DND-41 (cell line): Measurements from ENCODE around the gene MEGF11.

ENCODE experiments used
- ATAC-seq: fragments of 200-7000 bp; cut with Tn5 transposase; 3 replicates; pipeline ENCODE4 v1.9.1; 2021; ENCODE audit warnings: low read depth; ENCODE audit not compliant: insufficient read depth
- DNase-seq: peaks from one replicate; pipeline ENCODE4 v3.0.0-alpha.2; 2020
- H2AFZ ChIP-seq: 2 replicates; pipeline ENCODE4 v1.6.0; 2012; ENCODE audit warnings: low read depth, low read length
- H3K27ac ChIP-seq: 2 replicates; pipeline ENCODE4 v1.5.1; 2012; ENCODE audit warnings: low read length, inconsistent platforms
- H3K27me3 ChIP-seq: fragments of 200-600 bp; sonication (generic); 2 replicates; pipeline ENCODE4 v1.6.0; 2012; ENCODE audit warnings: low read length, mild to moderate bottlenecking, inconsistent platforms; ENCODE audit not compliant: insufficient read depth, poor library complexity
- H3K36me3 ChIP-seq: 2 replicates; pipeline ENCODE4 v1.5.1; 2012; ENCODE audit warnings: low read length, inconsistent platforms; ENCODE audit not compliant: insufficient read depth
- H3K4me1 ChIP-seq: 2 replicates; pipeline ENCODE4 v1.5.1; 2012; ENCODE audit warnings: mild to moderate bottlenecking, low read length; ENCODE audit not compliant: insufficient read depth
- H3K4me2 ChIP-seq: 2 replicates; pipeline ENCODE4 v1.6.0; 2012; ENCODE audit warnings: mild to moderate bottlenecking, moderate library complexity, low read length, inconsistent platforms; ENCODE audit not compliant: insufficient read depth
- H3K4me3 ChIP-seq, 2 experiments: fragments of 200-600 bp in 1 of 2; shearing (Covaris generic) in 1 of 2; 2 replicates each; pipeline ENCODE4 v1.5.1; 2012 to 2016; ENCODE audit warnings: inconsistent platforms in 2 of 2, low read length in 2 of 2, mild to moderate bottlenecking in 2 of 2, low read depth in 1 of 2, moderate library complexity in 1 of 2
- H3K79me2 ChIP-seq: 2 replicates; pipeline ENCODE4 v1.6.0; 2012; ENCODE audit warnings: low read length, inconsistent platforms; ENCODE audit not compliant: insufficient read depth
- H3K9ac ChIP-seq: 2 replicates; pipeline ENCODE4 v1.6.0; 2012; ENCODE audit warnings: low read depth, mild to moderate bottlenecking, inconsistent platforms, low read length, moderate library complexity
- H3K9me3 ChIP-seq: 2 replicates; pipeline ENCODE4 v1.5.1; 2012; ENCODE audit warnings: low read length, moderate library complexity, mild to moderate bottlenecking, inconsistent platforms; ENCODE audit not compliant: insufficient read depth, severe bottlenecking
- H4K20me1 ChIP-seq: 2 replicates; pipeline ENCODE4 v1.6.0; 2012; ENCODE audit warnings: low read length; ENCODE audit not compliant: insufficient read depth
- EZH2 ChIP-seq: IDR thresholded peaks from 3 replicates; pipeline ENCODE4 v1.6.1; 2012; ENCODE audit warnings: borderline replicate concordance, low read depth, mild to moderate bottlenecking, moderate library complexity, low read length, inconsistent platforms; ENCODE audit not compliant: severe bottlenecking
- TF ChIP-seq, protein P1 (sequence below): IDR thresholded peaks from 2 replicates; pipeline ENCODE4 v1.5.1; 2012; ENCODE audit warnings: borderline replicate concordance, low read length, moderate library complexity, mild to moderate bottlenecking; ENCODE audit not compliant: poor library complexity, severe bottlenecking; ENCODE audit errors: extremely low read depth

The MEGF11 gene

DNA sequence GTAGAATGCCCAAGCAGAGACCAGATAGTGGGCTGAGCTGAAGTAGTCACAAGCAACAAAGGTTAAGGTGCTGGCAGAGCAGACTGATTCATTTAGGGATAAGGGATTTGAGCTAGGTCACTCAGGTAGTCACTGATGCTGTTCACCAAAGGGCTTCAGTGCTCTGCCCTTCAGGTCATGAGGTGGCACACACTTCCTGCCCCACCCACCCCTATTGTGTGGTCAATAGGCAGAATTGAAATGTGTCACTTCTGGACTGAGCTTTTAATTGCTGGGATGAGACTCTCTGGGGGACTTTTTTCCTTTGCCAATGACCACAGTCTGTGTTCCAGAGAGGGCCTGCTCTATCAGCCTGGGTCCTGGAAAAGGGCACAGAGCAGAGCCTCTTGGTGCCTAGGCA lies 37.0 kb upstream of the MEGF11 start:
- no peak overlapping the region for H2AFZ ChIP-seq
- TF ChIP-seq, protein P1, sequence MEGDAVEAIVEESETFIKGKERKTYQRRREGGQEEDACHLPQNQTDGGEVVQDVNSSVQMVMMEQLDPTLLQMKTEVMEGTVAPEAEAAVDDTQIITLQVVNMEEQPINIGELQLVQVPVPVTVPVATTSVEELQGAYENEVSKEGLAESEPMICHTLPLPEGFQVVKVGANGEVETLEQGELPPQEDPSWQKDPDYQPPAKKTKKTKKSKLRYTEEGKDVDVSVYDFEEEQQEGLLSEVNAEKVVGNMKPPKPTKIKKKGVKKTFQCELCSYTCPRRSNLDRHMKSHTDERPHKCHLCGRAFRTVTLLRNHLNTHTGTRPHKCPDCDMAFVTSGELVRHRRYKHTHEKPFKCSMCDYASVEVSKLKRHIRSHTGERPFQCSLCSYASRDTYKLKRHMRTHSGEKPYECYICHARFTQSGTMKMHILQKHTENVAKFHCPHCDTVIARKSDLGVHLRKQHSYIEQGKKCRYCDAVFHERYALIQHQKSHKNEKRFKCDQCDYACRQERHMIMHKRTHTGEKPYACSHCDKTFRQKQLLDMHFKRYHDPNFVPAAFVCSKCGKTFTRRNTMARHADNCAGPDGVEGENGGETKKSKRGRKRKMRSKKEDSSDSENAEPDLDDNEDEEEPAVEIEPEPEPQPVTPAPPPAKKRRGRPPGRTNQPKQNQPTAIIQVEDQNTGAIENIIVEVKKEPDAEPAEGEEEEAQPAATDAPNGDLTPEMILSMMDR, result no peak
- no peak for TF ChIP-seq EZH2
- no peak overlapping the region for H3K9ac ChIP-seq
- H3K27me3 ChIP-seq, result no peaks in the 10 kb centered on the region
- H3K9me3 ChIP-seq, result no peaks in the 10 kb centered on the region
- H3K36me3 ChIP-seq, result no peaks in the 10 kb centered on the region
- peaks cover 29% of the 10 kb centered on the region for H3K4me1 ChIP-seq
- H3K79me2 ChIP-seq, result peaks cover 38% of the 10 kb centered on the region
- no peak overlapping the region for H3K4me2 ChIP-seq
- no peak overlapping the region for H3K27ac ChIP-seq
- no peak for ATAC-seq
- H4K20me1 ChIP-seq, result no peaks in the 10 kb centered on the region
- H3K4me3 ChIP-seq, result no peak overlapping the region
- DNase-seq, result no peak

DNA sequence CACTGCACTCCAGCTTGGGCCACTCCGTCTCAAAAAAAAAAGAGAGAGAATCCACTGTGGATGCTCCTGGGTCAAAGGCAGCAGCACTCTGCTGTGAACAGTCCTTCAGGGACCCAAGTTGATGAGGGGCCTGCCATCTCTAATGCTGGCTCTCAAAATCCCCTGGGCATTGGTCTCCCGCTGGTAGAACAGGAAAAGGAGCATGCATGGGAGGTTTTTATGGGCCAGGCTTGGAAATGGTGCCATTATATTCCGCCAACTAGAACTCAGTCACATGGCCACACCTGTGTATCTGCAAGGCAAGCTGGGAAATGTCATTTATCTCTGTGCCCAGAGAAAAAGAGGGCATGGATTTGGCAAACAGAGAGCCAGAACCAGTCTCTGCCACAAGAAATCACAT lies 36.5 kb upstream of the MEGF11 start:
- Histone ChIP-seq H3K27me3 (no peaks in the 10 kb centered on the region), H3K27ac (no peak overlapping the region), H3K9me3 (no peaks in the 10 kb centered on the region), H3K4me1 (peaks cover 24% of the 10 kb centered on the region), H3K79me2 (peaks cover 33% of the 10 kb centered on the region), H3K4me2 (no peak overlapping the region), H3K4me3 (no peak overlapping the region), H2AFZ (no peak overlapping the region), H3K36me3 (no peaks in the 10 kb centered on the region), H4K20me1 (no peaks in the 10 kb centered on the region), H3K9ac (no peak overlapping the region)
- TF ChIP-seq, protein P1, result no peak
- TF ChIP-seq EZH2, result no peak
- no peak for DNase-seq
- ATAC-seq, result no peak

DNA sequence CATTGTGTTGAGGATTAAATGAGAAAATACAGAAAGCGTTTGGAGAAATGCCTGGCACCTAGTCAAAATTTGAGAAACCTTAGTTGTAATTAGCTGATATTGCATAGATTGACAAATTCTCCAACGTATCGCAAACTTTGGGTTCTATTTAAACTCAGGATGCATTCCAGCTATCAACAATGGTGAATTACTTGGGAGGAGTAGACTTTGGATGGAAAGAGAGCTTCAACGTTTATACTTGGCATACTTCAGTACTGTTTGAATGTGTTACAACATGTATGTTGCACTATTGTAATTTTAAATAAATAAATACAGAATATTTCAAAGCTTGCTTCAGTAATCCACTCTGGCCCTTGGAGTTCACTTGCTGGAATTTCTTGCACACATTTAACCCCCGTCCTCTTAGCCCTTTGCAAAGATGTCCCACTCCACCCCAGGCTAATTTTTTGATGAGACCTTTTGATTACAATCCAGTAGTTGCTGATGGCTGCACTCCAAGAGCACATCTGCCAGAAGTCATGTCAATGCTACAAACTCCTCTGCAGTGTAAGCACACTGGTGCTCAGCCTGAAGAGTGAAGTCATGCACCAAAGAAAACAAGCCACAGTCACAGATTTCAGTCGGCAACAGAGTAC lies 35.1 kb upstream of the MEGF11 start:
- Histone ChIP-seq H2AFZ (no peak overlapping the region), H3K4me3 (no peak overlapping the region), H3K4me1 (peaks cover 14% of the 10 kb centered on the region), H3K27me3 (no peaks in the 10 kb centered on the region), H3K27ac (no peak overlapping the region), H3K9me3 (no peaks in the 10 kb centered on the region), H3K9ac (no peak overlapping the region), H4K20me1 (no peaks in the 10 kb centered on the region), H3K36me3 (no peaks in the 10 kb centered on the region), H3K4me2 (no peak overlapping the region), H3K79me2 (peaks cover 20% of the 10 kb centered on the region)
- DNase-seq (no peak), ATAC-seq (no peak)
- TF ChIP-seq, protein P1, result no peak
- no peak for TF ChIP-seq EZH2

DNA sequence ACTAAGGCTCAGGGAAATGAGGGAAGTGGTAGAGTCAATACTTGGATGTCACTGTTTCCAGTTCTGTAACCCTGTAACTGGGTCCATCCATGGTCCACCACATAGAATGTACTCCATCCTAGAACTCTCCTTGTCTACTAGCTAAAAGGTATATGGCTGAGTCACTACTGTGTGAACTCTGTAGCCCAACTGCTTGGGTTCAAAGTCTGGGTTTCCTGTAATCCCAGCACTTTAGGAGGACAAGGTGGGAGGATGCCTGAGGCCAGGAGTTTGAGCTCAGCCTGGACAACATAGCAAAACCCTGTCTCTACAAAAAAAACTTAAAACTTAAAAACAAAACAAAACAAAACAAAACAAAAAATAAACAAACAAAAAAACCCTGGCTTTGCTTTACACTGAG lies 34.5 kb upstream of the MEGF11 start:
- Histone ChIP-seq H3K9ac (no peak overlapping the region), H2AFZ (no peak overlapping the region), H4K20me1 (no peaks in the 10 kb centered on the region), H3K4me1 (peaks cover 14% of the 10 kb centered on the region), H3K36me3 (no peaks in the 10 kb centered on the region), H3K4me2 (no peak overlapping the region), H3K27ac (no peak overlapping the region), H3K4me3 (no peak overlapping the region), H3K79me2 (peaks cover 15% of the 10 kb centered on the region), H3K27me3 (no peaks in the 10 kb centered on the region), H3K9me3 (no peaks in the 10 kb centered on the region)
- DNase-seq (no peak), ATAC-seq (no peak)
- TF ChIP-seq EZH2, result no peak
- TF ChIP-seq, protein P1, result no peak
